PC-9 (cell line): ENCODE measurements around the gene CAMTA1. TPM values are rescaled to one million over a fixed set of nuclear protein-coding genes. Genes with fewer than 3 reads are reported as not detected.

Experiments
- BruUV-seq: library from RNA; stranded (reverse); fragments of 400-500 nt; replicated peaks from 2 replicates; lab custom pipeline; 2021; lab: Mats Ljungman, UMichigan
- CTCF ChIA-PET: fragments of 300-600 bp; sonication (Branson Sonifier 250); formaldehyde crosslinking; loops from one replicate; lab custom pipeline; 2022; ENCODE audit warnings: antibody characterized with exemption; lab: Charles Lee
- POLR2A ChIA-PET: fragments of 300-600 bp; sonication (Branson Sonifier 250); formaldehyde crosslinking; loops from one replicate; lab custom pipeline; 2022; ENCODE audit warnings: antibody characterized with exemption; ENCODE audit not compliant: unreplicated experiment; lab: Charles Lee
- DNase-seq, 2 experiments: peaks; one replicate each; pipeline versions ENCODE4 v3.0.0 to v3.0.0-alpha.2; 2015 to 2022; ENCODE audit warnings: mixed read lengths in 1 of 2
- H2AFZ ChIP-seq: fragments of 200-600 bp; sonication (generic); 2 replicates; pipeline ENCODE4 v1.8.1; 2017; ENCODE audit warnings: antibody characterized with exemption
- H3F3A ChIP-seq: fragments of 200-600 bp; sonication (generic); 2 replicates; pipeline ENCODE4 v1.8.1; 2017; ENCODE audit warnings: antibody characterized with exemption, mild to moderate bottlenecking, low read depth; ENCODE audit not compliant: insufficient read depth
- H3K27ac ChIP-seq: fragments of 200-600 bp; sonication (generic); 2 replicates; pipeline ENCODE4 v1.6.1; 2016; ENCODE audit warnings: mixed run types
- H3K27me3 ChIP-seq: fragments of 200-600 bp; sonication (generic); 2 replicates; pipeline ENCODE4 v1.6.1; 2016; ENCODE audit warnings: low read depth, mixed run types; ENCODE audit not compliant: insufficient read depth
- H3K36me3 ChIP-seq: fragments of 200-600 bp; sonication (generic); 2 replicates; pipeline ENCODE4 v1.6.1; 2016; ENCODE audit warnings: low read depth, mixed run types
- H3K4me1 ChIP-seq: fragments of 200-600 bp; sonication (generic); replicated peaks from 2 replicates; pipeline ENCODE4 v1.6.1; 2016; ENCODE audit warnings: mixed run types; ENCODE audit not compliant: insufficient read depth
- H3K4me2 ChIP-seq: fragments of 200-600 bp; sonication (generic); 2 replicates; pipeline ENCODE4 v1.6.1; 2017; ENCODE audit warnings: mixed run types
- H3K4me3 ChIP-seq: fragments of 200-600 bp; sonication (generic); 2 replicates; pipeline ENCODE4 v1.6.1; 2016; ENCODE audit warnings: mixed run types
- H3K79me2 ChIP-seq: fragments of 200-600 bp; sonication (generic); 2 replicates; pipeline ENCODE4 v1.6.1; 2017; ENCODE audit warnings: low read depth, mixed run types
- H3K9me2 ChIP-seq: fragments of 200-600 bp; sonication (generic); 2 replicates; pipeline ENCODE4 v1.8.1; 2017; ENCODE audit warnings: mild to moderate bottlenecking; ENCODE audit not compliant: insufficient read depth
- H3K9me3 ChIP-seq: fragments of 200-600 bp; sonication (generic); 2 replicates; pipeline ENCODE4 v1.8.1; 2016; ENCODE audit warnings: low read depth; ENCODE audit not compliant: insufficient read depth
- H4K20me1 ChIP-seq: fragments of 200-600 bp; sonication (generic); 2 replicates; pipeline ENCODE4 v1.8.1; 2017; ENCODE audit not compliant: insufficient read depth
- EZH2 ChIP-seq: fragments of 200-600 bp; sonication (generic); IDR thresholded peaks from 2 replicates; pipeline ENCODE4 v1.8.0; 2017; ENCODE audit warnings: antibody characterized with exemption, low read depth
- intact Hi-C: fragments of 100-400 bp; cut with micrococcal nuclease; formaldehyde crosslinking; loops from one replicate; pipeline ENCODE4 v1.10.0; 2022; ENCODE audit not compliant: unreplicated experiment
- total RNA-seq: library from RNA; stranded (reverse); gene quantifications from 2 replicates; pipeline ENCODE4 v1.2.3, GENCODE V29; 2021
- TF ChIP-seq, protein P1 (sequence below): fragments of 200-600 bp; sonication (generic); conservative IDR thresholded peaks from 2 replicates; pipeline ENCODE4 v1.6.1; 2017; ENCODE audit warnings: mixed run types, antibody characterized with exemption, mild to moderate bottlenecking, moderate library complexity

CAMTA1 gene
- total RNA-seq, 1 experiment from 2014 or later = 72.3 TPM

GRCh38 chr1:7519861-7520395 lies 734.7 kb downstream of the CAMTA1 start:
- no peak overlapping the region for H2AFZ ChIP-seq
- H3K4me1 ChIP-seq = no peaks in the 10 kb centered on the region
- no peak overlapping the region for H3K4me3 ChIP-seq
- DNase-seq = no peak
- CTCF ChIA-PET = no interaction called here
- POLR2A ChIA-PET = interaction anchor here (0.6 kb wide), 1 partner anchor 1488 kb away, joined by 4 read pairs; no protein-coding TSS in a partner anchor
- TF ChIP-seq, protein P1, sequence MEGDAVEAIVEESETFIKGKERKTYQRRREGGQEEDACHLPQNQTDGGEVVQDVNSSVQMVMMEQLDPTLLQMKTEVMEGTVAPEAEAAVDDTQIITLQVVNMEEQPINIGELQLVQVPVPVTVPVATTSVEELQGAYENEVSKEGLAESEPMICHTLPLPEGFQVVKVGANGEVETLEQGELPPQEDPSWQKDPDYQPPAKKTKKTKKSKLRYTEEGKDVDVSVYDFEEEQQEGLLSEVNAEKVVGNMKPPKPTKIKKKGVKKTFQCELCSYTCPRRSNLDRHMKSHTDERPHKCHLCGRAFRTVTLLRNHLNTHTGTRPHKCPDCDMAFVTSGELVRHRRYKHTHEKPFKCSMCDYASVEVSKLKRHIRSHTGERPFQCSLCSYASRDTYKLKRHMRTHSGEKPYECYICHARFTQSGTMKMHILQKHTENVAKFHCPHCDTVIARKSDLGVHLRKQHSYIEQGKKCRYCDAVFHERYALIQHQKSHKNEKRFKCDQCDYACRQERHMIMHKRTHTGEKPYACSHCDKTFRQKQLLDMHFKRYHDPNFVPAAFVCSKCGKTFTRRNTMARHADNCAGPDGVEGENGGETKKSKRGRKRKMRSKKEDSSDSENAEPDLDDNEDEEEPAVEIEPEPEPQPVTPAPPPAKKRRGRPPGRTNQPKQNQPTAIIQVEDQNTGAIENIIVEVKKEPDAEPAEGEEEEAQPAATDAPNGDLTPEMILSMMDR = no peak
- no peak for TF ChIP-seq EZH2
- no peaks in the 10 kb centered on the region for H3K9me3 ChIP-seq
- H3F3A ChIP-seq = no peaks in the 10 kb centered on the region
- no peaks in the 10 kb centered on the region for H3K79me2 ChIP-seq
- BruUV-seq = no TSS peak
- H3K27me3 ChIP-seq = peaks cover 49% of the 10 kb centered on the region
- no peak overlapping the region for H3K27ac ChIP-seq
- no peaks in the 10 kb centered on the region for H4K20me1 ChIP-seq
- H3K4me2 ChIP-seq = no peak overlapping the region
- H3K36me3 ChIP-seq = no peaks in the 10 kb centered on the region
- H3K9me2 ChIP-seq = no peaks in the 10 kb centered on the region
- intact Hi-C loops = no loop called here

- ChIA-PET POLR2A (no interaction called here), CTCF (no interaction called here)
- Histone ChIP-seq H3K9me3 (no peaks in the 10 kb centered on the region), H3K4me2 (no peak overlapping the region), H3K27ac (no peak overlapping the region), H2AFZ (no peak overlapping the region), H3K36me3 (no peaks in the 10 kb centered on the region), H3K9me2 (no peaks in the 10 kb centered on the region), H3K4me1 (no peaks in the 10 kb centered on the region), H3K79me2 (no peaks in the 10 kb centered on the region), H3F3A (no peaks in the 10 kb centered on the region), H3K4me3 (no peak overlapping the region), H3K27me3 (peaks cover 44% of the 10 kb centered on the region), H4K20me1 (no peaks in the 10 kb centered on the region)
- TF ChIP-seq EZH2 = no peak
- TF ChIP-seq, protein P1 = no peak
- intact Hi-C loops = no loop called here
- DNase-seq = no peak
- BruUV-seq = no TSS peak
Observed at GRCh38 chr1:7520496-7520895, 735.2 kb downstream of the CAMTA1 start.

DNA sequence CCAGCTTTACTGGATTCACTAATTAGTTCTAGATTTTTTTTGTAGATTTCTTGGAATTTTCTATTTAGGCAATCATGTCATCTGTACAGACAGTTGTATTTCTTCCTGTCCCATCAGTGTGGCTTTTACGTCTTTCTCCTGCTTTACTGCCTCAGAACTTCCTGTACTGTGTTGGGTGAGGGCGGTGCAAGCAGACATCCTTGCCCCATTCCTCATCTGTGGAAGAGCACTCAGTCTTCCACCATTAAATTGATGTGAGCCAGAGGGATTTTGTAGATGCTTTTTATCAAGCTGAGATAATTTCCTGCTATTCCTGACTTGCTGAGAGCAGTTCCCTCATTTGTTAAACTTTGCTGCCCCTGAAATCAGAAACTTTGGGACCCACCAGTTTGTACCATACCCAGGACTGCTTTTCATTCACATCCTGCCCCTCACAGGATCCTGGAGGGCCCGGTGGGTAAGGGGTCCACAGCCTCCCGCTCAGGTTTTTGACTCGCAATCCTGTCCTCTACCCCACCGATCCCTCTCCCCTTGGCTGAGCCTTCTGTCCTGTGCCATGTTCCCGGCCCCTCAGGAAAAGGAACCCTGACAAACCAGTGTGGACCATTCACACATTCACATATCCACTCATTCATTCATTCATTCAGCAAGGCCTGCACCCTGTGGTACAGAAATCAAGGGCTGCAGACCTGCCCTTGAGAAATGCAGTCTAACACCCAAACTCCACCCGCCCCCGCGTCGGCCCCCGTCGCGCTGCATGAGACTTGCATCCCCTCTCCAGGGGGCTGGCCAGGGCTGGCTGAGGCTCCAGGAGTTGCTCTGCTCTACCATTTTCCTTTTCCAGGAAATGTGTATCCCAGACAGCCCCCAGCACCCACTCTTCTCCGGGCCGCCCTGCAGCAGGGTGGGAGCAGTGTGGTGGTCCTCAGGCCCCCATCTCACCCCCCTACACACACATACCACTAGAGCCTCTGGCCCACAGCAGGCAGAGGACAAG lies 739.4 kb downstream of the CAMTA1 start:
- Histone ChIP-seq H3K36me3 (no peaks in the 10 kb centered on the region), H3K79me2 (no peaks in the 10 kb centered on the region), H3K4me2 (no peak overlapping the region), H4K20me1 (no peaks in the 10 kb centered on the region), H3K27me3 (peaks cover 33% of the 10 kb centered on the region), H3K9me3 (no peaks in the 10 kb centered on the region), H2AFZ (no peak overlapping the region), H3K9me2 (no peaks in the 10 kb centered on the region), H3K4me3 (no peak overlapping the region), H3K4me1 (no peaks in the 10 kb centered on the region), H3K27ac (no peak overlapping the region), H3F3A (no peaks in the 10 kb centered on the region)
- no peak for DNase-seq
- ChIA-PET POLR2A (no interaction called here), CTCF (no interaction called here)
- intact Hi-C loops = no loop called here
- TF ChIP-seq, protein P1 = no peak
- no peak for TF ChIP-seq EZH2
- BruUV-seq = no TSS peak
